ENCODE measurements around the gene MYO1F.
"Not testable (repeated sequence)": the region's sequence is repeated elsewhere in the genome, so short reads cannot be mapped to it uniquely, and the experiment has no call there.

The MYO1F gene

GRCh38 chr19:8514505-8515009 lies 62.7 kb downstream of the MYO1F start:
- not testable (repeated sequence) for DNase-seq

GRCh38 chr19:8513687-8514504 lies 63.3 kb downstream of the MYO1F start, which contains the start of gene ZNF414:
Gene ZNF414, minus strand, starts transcription at chr19:8514167. Its CDS starts 121 bp downstream, at chr19:8514046.
- peak; percentile 85 for DNase-seq

GRCh38 chr19:8513036-8513686 lies 64.1 kb downstream of the MYO1F start:
- DNase-seq: no peak

GRCh38 chr19:8512115-8512967 lies 64.9 kb downstream of the MYO1F start:
- no peak for DNase-seq

GRCh38 chr19:8511573-8512101 lies 65.6 kb downstream of the MYO1F start:
- DNase-seq: no peak

GRCh38 chr19:8510589-8511115 lies 66.6 kb downstream of the MYO1F start:
- no peak for DNase-seq

GRCh38 chr19:8506402-8506957 lies 70.8 kb downstream of the MYO1F start:
- no peak for DNase-seq

GRCh38 chr19:8505680-8506401 lies 71.4 kb downstream of the MYO1F start:
- peak; percentile 51 for DNase-seq

GRCh38 chr19:8504919-8505318 lies 72.3 kb downstream of the MYO1F start:
- DNase-seq: no peak

GRCh38 chr19:8504171-8504570 lies 73.1 kb downstream of the MYO1F start:
- DNase-seq: no peak

GRCh38 chr19:8503510-8503909 lies 73.7 kb downstream of the MYO1F start:
- no peak for DNase-seq

- no peak for DNase-seq
Observed at GRCh38 chr19:8501981-8502380, 75.3 kb downstream of the MYO1F start.

- DNase-seq: no peak
Observed at GRCh38 chr19:8501516-8501915, 75.7 kb downstream of the MYO1F start.

GRCh38 chr19:8500158-8500557 lies 77.1 kb downstream of the MYO1F start:
- no peak for DNase-seq

GRCh38 chr19:8499048-8499833 lies 78.0 kb downstream of the MYO1F start:
- DNase-seq: no peak

GRCh38 chr19:8498295-8498694 lies 78.9 kb downstream of the MYO1F start:
- no peak for DNase-seq

GRCh38 chr19:8494158-8494557 lies 83.1 kb downstream of the MYO1F start:
- DNase-seq: no peak

- no peak for DNase-seq
Observed at GRCh38 chr19:8491574-8491973, 85.7 kb downstream of the MYO1F start.

- no peak for DNase-seq
Observed at GRCh38 chr19:8490873-8491272, 86.4 kb downstream of the MYO1F start.

GRCh38 chr19:8490395-8490760 lies 86.9 kb downstream of the MYO1F start:
- DNase-seq: no peak

All from DMS 273 treated with DMSO at 0.1 percent for 48 hours (cell line).